Measurements from ENCODE around the gene GPC6.

The GPC6 gene

GRCh38 chr13:94415500-94416237 is 1189.1 kb downstream of the GPC6 start:
- DNase-seq, result peak; percentile 53
- Histone ChIP-seq H3K27me3 (ENCODE audit: insufficient read depth, low read depth, severe bottlenecking) (no peaks in the 10 kb centered on the region), H3K9me3 (ENCODE audit: severe bottlenecking) (peaks cover 13% of the 10 kb centered on the region), H3K36me3 (no peaks in the 10 kb centered on the region), H3K27ac (peak overlapping the region; percentile 91), H3K4me3 (ENCODE audit: low read depth, low read length) (peak overlapping the region; percentile 37)
- TF ChIP-seq CTCF (IDR thresholded peaks at IDR 0.05; ENCODE audit: low read depth, low read length), result no peak

- Histone ChIP-seq H3K9me3 (ENCODE audit: severe bottlenecking) (peaks cover 22% of the 10 kb centered on the region), H3K36me3 (no peaks in the 10 kb centered on the region), H3K27me3 (ENCODE audit: insufficient read depth, low read depth, severe bottlenecking) (no peaks in the 10 kb centered on the region), H3K4me3 (ENCODE audit: low read depth, low read length) (no peak overlapping the region; the same call in 1 of the 2 replicates), H3K27ac (peak overlapping the region; percentile 91)
- DNase-seq, result peak; percentile 92
- peak; percentile 99 for TF ChIP-seq CTCF (IDR thresholded peaks at IDR 0.05; ENCODE audit: low read depth, low read length)
Observed at GRCh38 chr13:94416454-94417080, 1190.0 kb downstream of the GPC6 start.

DNA sequence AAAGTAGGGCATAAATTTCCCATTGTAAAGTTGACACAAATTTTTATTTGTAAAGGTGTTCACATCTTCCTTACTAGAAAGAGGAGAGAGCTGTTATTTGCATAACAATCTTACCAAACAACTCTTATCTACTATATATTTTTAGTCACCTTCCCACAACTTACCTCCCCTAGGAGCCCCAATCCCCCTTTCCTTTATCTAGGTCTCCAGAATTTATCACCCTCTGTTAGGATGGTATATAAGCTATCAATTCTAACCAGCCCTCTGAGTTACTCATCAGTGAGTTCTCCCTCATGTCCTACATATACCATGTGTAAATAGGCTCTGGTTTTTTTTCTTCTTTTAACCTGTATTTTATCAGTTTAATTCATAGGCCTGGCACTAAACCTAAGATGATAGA is 1190.7 kb downstream of the GPC6 start:
- no peak for TF ChIP-seq CTCF (IDR thresholded peaks at IDR 0.05; ENCODE audit: low read depth, low read length)
- Histone ChIP-seq H3K4me3 (ENCODE audit: low read depth, low read length) (no peak overlapping the region), H3K27ac (peak overlapping the region; percentile 91)

DNA sequence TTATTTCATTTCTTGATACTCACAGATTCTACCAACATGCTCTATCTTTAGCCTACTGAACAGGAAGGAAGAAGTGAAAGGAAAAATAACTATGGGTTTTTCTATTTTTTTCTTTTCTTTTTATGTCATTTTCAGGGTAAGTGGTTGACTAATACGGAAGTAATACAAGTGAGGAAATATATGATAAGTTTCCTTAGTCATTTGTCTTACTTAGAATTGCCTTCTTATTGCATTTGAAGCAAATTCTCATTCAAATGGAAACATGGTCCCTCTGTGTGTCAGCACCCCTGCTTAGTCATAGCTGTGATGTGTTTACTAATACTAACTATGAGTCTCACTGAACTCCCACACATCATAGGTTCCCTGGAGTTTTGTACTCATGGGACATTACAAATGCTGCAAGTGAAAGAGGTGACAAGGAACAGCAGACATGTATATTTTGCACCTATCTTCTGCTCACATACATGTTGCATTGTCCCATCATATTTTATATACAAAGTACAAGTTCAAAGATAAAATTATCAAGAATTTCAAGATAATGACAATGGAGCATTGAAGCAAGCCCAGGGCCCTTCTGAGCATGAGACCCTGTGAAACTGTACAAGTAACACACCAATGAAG is 1192.8 kb downstream of the GPC6 start:
- Histone ChIP-seq H3K27ac (no peak overlapping the region), H3K4me3 (ENCODE audit: low read depth, low read length) (no peak overlapping the region), H3K9me3 (ENCODE audit: severe bottlenecking) (peaks cover 32% of the 10 kb centered on the region), H3K36me3 (no peaks in the 10 kb centered on the region), H3K27me3 (ENCODE audit: insufficient read depth, low read depth, severe bottlenecking) (no peaks in the 10 kb centered on the region)
- TF ChIP-seq CTCF (IDR thresholded peaks at IDR 0.05; ENCODE audit: low read depth, low read length), result no peak
- DNase-seq, result no peak

More for the DNA sequence above, 1190.7 kb downstream of the GPC6 start:
- H3K9me3 ChIP-seq (ENCODE audit: severe bottlenecking), result peaks cover 27% of the 10 kb centered on the region
- H3K27me3 ChIP-seq (ENCODE audit: insufficient read depth, low read depth, severe bottlenecking), result no peaks in the 10 kb centered on the region
- no peaks in the 10 kb centered on the region for H3K36me3 ChIP-seq
- DNase-seq, result no peak

GRCh38 chr13:94419925-94420305 is 1193.3 kb downstream of the GPC6 start:
- H3K27me3 ChIP-seq (ENCODE audit: insufficient read depth, low read depth, severe bottlenecking), result no peaks in the 10 kb centered on the region
- peaks cover 33% of the 10 kb centered on the region for H3K9me3 ChIP-seq (ENCODE audit: severe bottlenecking)
- no peak for DNase-seq
- TF ChIP-seq CTCF (IDR thresholded peaks at IDR 0.05; ENCODE audit: low read depth, low read length), result no peak
- no peak overlapping the region for H3K4me3 ChIP-seq (ENCODE audit: low read depth, low read length)
- H3K36me3 ChIP-seq, result no peaks in the 10 kb centered on the region
- no peak overlapping the region for H3K27ac ChIP-seq
